GM12873 (cell line): ENCODE data around the gene ITGB4.

Experiments
- CTCF ChIP-seq: IDR thresholded peaks from 2 replicates; pipeline ENCODE4 v1.5.1; 2012; ENCODE audit warnings: low read depth, mild to moderate bottlenecking, moderate library complexity, low read length, control low read depth; ENCODE audit not compliant: insufficient read depth; ENCODE audit errors: missing control alignments

Gene ITGB4

DNA sequence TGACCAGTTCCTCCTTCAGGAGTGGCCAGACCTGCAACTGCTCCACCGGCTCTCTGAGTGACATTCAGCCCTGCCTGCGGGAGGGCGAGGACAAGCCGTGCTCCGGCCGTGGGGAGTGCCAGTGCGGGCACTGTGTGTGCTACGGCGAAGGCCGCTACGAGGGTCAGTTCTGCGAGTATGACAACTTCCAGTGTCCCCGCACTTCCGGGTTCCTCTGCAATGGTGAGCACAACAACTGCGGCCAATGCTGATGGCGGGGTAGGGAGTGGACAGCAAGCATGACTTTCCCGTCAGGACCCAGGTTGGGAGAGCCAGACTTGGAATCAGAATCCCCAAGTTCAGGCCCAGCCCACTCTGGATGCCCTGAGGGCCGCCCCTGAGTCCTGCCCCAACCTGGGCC lies 12.2 kb downstream of the ITGB4 start:
- TF ChIP-seq CTCF, result no peak

DNA sequence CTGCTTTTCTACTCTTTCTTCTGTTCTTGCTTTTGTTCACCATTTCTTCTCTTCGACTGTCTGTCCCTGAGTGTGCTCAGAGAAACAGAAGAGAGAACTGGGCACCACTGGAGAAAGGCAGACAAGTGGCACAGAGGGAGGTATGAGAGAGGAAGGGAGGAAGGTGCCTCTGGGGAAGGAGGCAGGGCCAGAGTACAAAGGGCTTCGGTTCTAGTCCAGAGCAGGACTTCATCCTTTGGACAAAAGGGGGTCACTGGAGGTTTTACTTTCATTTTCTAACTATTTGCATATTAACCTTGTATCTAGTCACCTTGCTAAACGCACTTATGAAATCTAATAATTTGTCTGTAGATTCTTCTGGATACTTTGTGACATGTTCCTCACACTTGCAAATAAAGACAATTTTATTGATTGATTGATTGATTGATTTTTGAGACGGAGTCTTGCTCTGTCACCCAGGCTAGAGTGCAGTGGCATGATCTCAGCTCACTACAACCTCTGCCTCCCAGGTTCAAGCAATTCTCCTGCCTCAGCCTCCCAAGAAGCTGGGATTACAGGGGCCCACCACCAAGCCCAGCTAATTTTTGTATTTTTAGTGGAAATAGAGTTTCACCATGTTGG lies 13.5 kb downstream of the ITGB4 start:
- TF ChIP-seq CTCF, result no peak

DNA sequence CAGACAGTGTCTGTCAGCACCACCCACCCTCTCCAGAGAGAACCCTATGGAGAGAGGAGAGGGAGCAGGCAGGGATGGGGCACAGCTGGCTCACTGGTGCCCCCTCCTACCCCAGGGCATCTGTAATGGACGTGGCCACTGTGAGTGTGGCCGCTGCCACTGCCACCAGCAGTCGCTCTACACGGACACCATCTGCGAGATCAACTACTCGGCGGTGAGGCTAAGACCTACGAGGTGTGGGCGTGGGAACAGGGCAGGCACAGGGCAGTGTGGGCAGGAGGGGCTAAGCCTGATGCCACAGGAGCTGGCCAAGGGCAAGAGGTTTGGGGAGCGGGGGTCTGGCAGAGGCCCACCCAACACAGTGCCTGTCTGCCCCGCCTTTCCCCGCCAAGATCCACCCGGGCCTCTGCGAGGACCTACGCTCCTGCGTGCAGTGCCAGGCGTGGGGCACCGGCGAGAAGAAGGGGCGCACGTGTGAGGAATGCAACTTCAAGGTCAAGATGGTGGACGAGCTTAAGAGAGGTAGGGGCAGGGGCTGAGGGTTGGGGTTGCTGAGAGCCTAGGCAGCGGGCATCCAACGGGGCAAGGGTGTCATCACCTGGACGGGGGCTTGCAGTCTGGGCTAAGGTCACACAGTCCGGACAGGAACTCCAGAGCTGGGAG lies 15.0 kb downstream of the ITGB4 start:
- no peak for TF ChIP-seq CTCF

DNA sequence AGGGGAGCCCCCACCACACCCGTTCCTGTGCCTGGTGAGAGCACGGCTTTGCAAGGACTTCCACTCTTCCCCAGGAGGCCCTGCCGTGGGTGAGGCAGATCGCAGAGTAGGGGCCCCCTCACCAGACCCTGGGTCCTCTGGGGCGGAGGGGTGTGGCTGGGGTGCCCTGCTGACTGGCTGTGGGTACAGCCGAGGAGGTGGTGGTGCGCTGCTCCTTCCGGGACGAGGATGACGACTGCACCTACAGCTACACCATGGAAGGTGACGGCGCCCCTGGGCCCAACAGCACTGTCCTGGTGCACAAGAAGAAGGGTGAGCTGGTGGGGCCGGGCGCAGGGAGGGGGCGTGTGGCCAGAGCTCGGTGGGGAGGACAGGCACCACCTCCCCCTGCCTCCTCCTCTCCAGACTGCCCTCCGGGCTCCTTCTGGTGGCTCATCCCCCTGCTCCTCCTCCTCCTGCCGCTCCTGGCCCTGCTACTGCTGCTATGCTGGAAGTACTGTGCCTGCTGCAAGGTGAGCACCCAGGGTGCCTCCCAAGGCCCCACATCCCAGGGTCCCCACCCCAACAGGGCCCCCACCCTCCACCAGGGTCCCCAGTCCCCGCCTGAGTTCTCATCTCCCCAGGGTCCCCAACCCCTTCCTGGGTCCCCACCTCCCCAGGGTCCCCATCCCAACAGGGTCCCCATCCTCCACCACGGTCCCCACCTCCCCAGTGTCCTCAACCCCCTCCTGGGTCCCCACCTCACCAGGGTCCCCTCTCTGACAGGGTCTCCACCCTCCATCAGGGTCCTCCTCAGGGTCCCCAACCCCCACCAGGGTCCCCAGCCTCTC lies 16.1 kb downstream of the ITGB4 start:
- TF ChIP-seq CTCF, result no peak

DNA sequence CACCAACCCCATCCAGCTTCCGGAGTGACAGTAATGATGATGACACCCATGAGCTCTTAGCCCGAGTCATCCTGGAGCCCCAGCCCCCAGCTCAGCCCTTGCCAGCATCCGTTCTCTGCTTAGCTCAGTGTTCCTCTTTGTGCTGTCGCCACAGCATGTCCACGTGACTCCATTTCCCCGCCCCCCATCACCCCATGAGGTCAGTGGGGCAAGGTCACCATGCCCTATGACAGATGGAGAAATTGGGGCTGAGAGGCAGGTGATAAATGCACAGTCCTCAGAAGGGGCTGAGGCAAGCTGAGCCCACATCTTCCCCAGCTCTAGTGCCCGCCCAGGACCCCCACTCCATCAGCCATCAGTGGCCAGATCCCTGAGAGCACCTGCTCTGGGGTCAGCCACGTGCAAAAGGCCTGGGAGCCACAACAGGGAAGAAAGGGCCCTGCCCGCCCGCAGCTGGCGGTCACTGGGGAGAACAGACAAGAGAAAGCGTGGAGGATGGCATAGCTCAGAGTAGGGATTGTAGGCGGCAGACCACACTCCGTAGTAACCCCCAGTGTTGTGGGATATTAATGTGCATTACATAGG lies 17.1 kb downstream of the ITGB4 start:
- no peak for TF ChIP-seq CTCF

GRCh38 chr17:75739174-75739573 lies 17.9 kb downstream of the ITGB4 start:
- no peak for TF ChIP-seq CTCF

- TF ChIP-seq CTCF, result no peak
These were observed 18.5 kb downstream of the ITGB4 start for GRCh38 chr17:75739801-75740200.
